Activated CD4-positive, CD25-positive, alpha-beta regulatory T cell treated with anti-CD3 and anti-CD28 coated beads, Interleukin-2, amount 50 U/mL, for 72 hours (primary cell): ENCODE measurements around the gene MAST4.

Experiments used
- DNase-seq: peaks from one replicate; pipeline ENCODE4 v3.0.0; 2021

Gene MAST4

DNA sequence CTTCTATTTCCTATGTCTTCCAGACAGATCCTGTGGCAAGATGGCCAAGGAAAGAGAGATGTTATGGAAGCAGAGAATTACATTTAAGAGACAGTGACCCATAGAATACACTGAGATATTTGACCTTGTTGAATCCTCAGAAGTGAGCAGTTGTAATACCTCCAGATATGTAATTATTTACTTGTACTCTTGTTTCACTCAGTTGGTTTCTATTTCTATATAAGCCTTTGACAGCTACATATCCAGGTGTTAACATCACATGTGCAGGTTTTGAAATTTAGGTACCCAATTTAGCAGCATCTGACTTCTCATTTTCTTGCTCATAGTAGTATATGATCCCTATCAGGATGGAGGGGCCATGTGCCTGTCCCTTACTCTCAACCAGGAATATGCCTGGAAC, 330.9 kb downstream of the MAST4 start:
- no peak for DNase-seq

DNA sequence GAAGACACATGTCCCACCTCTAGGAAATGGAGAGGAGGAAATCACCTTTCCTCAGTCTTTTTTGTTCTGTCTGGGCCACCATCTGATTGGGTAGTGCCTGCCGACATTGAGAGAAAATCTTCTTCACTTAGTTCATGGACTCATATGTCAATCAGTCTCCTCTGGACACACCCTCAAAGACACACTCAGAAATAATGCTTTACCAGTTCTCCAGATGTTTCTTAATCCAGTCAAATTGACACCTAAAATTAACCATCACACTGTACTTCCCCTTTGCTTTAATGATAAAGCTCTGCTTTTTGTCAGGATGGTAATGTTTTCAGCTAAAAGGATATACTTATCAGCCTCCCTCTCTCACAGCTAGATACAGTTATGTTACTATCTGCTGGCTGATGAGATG, 333.1 kb downstream of the MAST4 start:
- no peak for DNase-seq

DNA sequence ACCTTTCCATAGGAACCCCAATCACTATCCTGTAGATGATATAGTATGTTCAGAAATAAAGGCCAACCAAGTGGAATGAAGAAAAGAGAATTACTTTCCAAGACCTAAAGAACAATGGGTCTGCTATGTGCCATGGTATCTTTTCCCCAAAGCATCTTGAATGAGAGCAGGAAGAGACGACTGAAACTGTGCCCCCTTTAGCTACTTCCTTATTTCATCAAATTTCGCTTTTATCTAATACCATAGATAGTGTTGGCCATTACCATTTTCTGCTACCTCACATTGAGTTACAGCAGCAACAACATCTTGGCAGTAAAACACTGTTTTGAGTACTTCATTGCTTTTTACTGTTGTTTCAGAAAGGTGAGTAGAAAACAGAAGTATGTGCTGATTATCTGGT, 333.8 kb downstream of the MAST4 start:
- DNase-seq = no peak

- DNase-seq = no peak
Observed at GRCh38 chr5:66931651-66932050, 335.5 kb downstream of the MAST4 start.

DNA sequence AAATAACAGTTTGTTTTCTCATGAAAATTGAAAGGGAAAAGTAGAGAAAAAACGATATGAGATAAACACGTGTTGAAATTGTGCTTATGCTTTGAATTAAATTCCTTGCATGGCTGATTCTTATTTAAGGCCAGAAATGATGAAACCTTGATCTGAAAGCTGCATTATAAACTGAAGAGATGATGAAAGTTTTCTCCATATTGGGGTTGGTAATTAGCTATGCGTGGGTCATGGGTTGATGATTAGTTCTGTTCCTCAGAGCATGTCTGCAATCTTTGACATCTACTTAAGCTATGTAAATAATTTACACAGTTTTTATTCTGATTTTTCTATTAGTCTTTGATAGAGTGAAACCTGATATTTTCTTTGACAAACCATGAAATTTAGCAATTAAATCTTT, 336.3 kb downstream of the MAST4 start:
- no peak for DNase-seq

GRCh38 chr5:66933066-66933465, 336.9 kb downstream of the MAST4 start:
- DNase-seq = no peak

- DNase-seq = no peak
Observed at GRCh38 chr5:66939094-66939493, 342.9 kb downstream of the MAST4 start.

DNA sequence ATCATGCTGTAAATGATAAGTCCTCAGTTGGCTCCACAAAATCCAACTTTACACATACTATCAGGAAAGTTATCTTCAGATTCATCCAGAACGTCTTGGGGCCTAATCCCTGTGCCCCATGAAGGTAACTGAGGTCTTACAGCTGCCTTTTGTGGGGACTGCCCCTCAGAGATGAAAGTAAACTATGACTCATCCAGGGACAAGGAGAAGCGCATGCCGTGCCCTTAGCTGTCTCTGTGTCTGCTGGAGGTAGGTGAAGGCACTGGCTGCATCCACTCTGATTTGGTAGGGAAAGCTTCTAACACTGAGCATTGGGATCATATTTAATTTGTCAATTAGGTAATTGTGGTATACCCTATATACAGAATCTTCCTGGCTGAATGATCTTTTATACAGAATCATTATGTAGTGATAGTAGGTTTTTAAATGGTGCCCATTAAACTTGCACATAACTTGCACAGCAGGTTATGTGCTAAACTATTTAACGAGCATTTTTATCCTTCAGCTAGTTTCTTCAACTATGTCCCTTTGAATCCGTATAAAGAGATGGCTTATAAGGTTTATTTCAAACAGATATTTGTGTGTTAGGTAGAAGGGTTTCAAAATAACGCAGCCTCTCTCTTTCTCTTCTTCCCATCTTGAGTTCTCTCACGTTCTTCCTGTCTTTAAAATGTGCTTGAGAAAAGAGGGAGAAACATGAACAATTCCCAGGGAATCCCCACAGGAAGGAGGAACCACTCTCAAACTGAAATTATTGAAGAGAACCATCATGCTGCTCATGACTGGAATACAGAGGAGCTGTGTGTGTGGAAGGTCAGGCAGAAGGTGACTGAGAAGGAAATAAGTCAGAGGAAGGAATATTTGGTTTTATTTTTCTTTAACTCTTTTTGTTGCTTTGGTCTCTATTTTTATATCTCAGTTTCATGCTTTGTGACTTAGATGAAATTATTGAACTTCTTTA, 349.5 kb downstream of the MAST4 start:
- DNase-seq = no peak

- DNase-seq = no peak
Observed at GRCh38 chr5:66947458-66947857, 351.3 kb downstream of the MAST4 start.

- no peak for DNase-seq
Observed at GRCh38 chr5:66949066-66949465, 352.9 kb downstream of the MAST4 start.

DNA sequence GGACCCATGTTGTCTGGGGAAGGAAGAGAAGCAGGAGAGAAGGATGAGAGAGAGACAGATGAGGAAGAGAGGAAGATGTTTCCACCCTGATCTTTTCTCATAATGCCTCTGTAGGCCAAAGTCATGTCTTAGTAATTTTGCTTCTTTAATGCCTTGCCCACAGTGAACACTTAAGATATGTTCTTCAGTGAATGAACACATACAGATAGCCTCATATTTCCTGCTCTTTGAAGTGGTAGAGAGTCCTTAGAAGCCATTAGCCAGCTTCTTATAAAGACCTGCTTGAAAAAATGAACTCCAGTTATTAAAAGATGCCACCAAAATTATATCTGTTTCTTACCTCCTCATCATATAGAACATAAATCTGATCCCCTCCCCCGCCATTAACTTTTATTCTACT, 356.0 kb downstream of the MAST4 start:
- DNase-seq = no peak

GRCh38 chr5:66956439-66956838, 360.2 kb downstream of the MAST4 start:
- DNase-seq = no peak

GRCh38 chr5:66958201-66958979, 362.2 kb downstream of the MAST4 start:
- no peak for DNase-seq

DNA sequence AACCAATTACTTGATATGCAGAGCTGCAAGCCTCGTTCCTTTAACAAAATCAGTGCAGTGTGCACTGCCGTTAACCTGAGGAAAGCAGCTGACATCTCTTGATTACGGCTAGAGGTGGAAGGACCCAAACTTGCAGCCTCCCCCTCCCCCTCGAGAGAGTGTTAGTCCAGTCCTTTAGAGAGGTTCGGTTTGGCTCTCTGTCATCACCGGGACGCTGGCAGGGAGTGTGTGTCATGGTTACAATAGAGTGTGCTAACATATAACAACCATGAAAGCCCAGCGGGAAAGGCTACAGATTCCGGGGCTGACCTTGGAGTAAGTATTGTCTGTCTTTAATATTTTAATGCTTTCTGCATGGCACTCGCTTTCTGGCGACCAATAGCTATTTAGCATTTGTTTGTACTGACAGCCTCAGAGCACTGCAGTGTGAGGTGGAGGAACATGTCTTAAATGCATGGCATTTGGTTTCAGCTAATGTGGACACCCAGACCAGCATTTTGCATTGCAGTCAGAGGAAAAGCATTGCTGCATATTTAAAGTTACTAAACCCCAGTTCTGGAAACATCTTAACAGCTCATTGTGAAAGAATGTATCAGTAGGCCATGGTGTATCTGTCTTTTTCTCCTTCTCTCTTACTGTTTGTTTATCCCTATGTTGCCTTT, 362.9 kb downstream of the MAST4 start:
- no peak for DNase-seq

GRCh38 chr5:66959653-66960052, 363.5 kb downstream of the MAST4 start:
- DNase-seq = no peak

- DNase-seq = no peak
Observed at GRCh38 chr5:66960369-66961137, 364.4 kb downstream of the MAST4 start.

GRCh38 chr5:66963559-66963971, 367.4 kb downstream of the MAST4 start:
- no peak for DNase-seq

- no peak for DNase-seq
Observed at GRCh38 chr5:66966439-66966838, 370.2 kb downstream of the MAST4 start.

DNA sequence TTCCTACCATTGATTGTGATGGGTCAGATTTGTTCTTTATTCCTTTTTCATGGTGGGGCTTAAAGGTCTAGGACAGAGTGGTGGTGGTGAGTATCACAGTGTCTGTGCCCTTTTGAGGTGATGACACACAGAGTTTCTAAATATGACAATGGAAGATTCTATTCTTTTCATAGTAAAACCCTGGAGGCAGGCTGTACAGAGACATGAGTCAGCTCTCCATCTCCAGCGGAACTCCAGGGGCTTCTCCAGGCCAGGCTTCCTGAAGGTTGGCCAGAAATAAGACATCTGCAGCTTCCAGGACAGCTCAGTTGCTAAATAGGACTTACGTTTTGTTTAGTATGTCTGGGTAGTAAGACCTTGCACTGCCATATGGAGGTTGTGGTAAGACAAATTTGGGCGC, 370.9 kb downstream of the MAST4 start:
- no peak for DNase-seq

- no peak for DNase-seq
Observed at GRCh38 chr5:66967826-66968262, 371.7 kb downstream of the MAST4 start.

DNA sequence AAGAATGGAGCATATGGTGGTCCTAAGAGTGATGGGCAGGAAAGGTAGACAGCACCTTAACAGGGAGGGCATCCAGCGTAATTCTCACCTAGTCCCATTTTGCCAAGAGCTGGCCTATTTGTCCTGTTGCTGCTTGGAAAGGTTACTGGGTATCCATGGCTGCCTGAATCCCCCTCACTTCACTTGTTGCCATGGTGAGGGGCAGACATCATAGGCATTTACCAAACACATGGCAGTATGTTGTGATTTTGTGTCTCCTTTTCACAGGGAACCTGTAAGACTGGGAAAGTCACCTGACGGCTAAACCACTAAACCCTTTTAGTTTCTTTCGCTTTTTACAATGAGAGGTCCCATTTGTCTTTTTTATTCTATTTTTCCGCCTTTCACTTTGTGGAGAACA, 373.3 kb downstream of the MAST4 start:
- no peak for DNase-seq

DNA sequence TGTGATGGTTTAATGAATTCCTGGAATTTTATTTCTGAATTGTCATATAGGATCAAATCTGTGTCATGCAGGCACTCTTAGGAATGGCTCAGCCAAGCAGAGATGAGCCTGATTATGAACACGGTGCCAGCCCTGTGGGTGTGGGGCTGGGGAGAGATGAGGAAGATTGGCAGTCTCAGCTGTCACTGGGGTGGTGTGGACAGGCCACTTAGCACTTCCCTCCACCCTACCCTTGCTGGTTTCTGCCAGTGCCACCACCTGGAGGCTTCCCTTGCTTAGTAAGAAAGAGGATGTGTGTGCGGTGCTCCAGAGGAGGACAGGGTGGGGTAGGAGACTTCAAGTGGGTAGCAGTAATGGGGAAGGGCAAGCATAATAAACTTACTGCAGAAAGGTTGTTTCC, 373.8 kb downstream of the MAST4 start:
- DNase-seq = no peak

DNA sequence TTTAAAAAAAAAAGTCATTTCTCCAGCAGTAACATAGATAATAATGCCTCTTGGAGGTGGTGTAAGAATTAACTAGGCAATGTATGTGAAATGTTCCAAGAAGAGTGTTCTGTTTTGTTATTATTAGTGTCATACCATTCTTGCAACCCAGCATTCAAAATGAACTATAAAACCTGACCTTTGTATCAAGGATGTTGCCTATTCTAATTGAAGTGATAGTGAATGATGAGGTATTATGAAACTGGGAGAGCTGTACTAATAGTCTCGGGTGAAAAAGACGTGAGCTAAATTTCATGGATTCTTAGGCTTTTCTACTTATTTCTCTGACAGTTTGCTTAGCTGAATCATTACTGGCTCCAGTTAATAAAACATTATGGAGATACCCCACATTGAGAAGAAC, 375.8 kb downstream of the MAST4 start:
- no peak for DNase-seq
